Activated T-helper 1 cell treated with Interleukin-2 at 50 U/mL for 16 hours (primary cell): Measurements from ENCODE around the gene GDNF.
"Not testable (repeated sequence)": the region's sequence is repeated elsewhere in the genome, so short reads cannot be mapped to it uniquely, and the experiment has no call there.

Experiments
- DNase-seq: peaks from one replicate; pipeline ENCODE4 v3.0.0-alpha.2; 2020; ENCODE audit warnings: low read depth

GDNF gene, protein sequence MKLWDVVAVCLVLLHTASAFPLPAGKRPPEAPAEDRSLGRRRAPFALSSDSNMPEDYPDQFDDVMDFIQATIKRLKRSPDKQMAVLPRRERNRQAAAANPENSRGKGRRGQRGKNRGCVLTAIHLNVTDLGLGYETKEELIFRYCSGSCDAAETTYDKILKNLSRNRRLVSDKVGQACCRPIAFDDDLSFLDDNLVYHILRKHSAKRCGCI

GRCh38 chr5:37839407-37840052 lies at the start of gene GDNF:
Gene GDNF (minus strand): TSS chr5:37840041. CDS start chr5:37834796, 5,245 bp downstream.
- no peak for DNase-seq

GRCh38 chr5:37888476-37888875 lies 48.6 kb upstream of the GDNF start:
- no peak for DNase-seq

- DNase-seq: no peak
Observed at GRCh38 chr5:37886242-37886905, 46.5 kb upstream of the GDNF start.

DNA sequence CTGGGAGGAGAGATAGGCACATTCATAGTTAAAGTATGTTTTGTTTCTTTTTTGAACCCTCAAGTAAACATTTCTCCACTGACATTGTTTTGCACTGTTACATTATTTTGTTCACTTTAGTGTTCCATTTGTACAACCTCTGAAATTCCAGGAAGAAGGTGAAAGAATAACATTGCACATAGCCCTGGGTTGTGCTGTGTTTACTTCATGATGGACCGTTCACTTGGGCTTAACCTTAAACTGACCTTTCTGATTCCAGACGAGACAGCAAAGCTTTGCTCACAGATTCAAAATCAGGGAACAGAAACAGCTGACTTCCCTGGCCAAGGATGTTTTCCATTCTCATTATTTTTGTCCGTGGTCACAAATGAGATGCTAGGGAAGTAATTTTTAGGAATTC lies 42.8 kb upstream of the GDNF start:
- DNase-seq: no peak

DNA sequence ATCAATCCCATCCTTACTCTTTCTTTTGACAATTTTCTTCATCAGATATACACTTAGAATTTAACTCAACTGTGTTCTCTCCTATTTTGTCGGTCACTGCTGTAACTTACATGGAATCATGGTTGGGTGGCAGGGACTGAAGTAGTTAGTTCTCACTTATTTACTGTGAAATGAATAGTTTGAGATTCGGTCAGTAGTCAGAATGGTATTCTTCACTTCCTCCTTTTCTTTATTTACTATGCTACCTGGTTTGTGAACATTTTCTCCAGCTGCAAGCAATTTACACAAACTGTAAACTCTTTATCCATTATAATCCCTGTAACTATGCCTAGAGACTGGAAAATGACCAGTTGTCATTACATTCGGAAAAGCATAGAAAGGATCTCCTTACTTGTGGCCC lies 41.5 kb upstream of the GDNF start:
- no peak for DNase-seq

- DNase-seq: no peak
Observed at GRCh38 chr5:37876943-37877342, 37.1 kb upstream of the GDNF start.

DNA sequence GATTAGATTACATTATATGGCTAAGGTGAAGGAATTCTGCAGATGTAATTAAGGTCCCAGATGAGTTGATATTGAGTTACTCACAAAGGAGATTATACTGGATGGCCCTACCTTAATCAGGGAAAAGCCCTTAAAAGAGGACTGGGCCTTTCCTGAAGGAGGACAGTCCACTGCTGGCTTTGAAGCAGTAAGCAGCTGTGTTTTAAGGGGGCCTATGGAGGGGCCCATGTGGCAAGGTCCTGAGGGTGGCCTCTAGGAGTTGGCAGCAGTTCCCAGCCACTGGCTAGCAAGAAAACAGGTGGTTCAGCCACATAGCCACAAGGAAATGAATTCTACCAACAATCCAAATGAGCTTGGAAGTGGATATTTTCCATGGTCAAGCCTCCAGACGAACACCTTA lies 36.4 kb upstream of the GDNF start:
- DNase-seq: no peak

GRCh38 chr5:37875051-37875787 lies 35.4 kb upstream of the GDNF start:
- no peak for DNase-seq

DNA sequence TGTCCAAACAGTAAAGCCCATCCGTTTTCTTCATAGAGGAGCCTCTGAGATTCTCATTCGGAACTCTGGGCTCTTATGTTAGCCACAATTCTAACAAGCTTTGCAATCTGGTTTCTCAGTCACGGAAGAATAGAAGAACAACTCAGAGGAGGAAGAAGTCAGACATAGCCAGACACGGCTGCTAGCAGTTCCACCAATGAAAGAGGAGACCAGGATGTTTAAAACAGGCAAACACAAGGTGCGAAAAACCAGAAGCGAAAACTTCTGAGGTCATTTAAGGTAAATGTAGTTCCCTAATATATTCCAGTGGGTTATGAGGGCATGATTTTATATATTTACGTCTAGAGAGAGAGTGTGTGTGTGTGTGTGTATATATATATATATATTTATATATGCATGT lies 34.1 kb upstream of the GDNF start:
- no peak for DNase-seq

DNA sequence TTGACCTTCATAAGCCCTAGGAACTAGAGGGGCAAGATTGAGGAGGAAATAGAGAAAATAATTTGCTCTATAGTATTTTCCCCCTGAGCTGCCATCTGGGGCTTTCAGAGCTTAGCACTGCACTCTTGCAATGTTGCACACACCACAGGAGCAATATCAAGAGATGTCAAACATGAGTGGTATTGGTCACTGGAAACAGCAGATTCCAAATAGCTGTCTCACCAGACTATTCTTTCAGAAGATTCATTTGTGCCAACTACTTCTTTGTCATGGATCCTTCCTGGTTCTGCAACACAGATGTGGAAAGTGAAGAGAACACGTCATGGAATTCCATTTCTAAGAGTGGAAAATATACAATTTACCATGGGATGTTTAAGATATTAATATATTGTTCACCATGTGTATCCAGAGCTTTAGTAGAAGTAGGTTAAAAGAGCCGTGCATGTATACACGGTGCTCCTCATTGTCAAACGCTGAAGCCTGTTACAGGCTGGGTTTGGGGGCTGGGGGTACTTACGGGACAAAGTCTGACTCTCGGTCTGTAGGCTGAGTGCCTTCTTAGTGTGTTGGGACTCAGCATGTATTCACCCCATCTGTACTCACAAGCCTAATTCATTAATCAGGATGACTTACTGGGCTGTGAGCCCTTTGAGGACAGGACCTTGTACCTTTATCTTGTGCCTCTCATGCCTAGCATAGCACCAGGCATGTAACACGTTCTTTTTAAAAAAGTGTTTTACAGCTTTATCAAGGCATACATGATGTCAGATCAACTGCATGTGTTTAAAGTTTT lies 31.4 kb upstream of the GDNF start:
- DNase-seq: no peak

GRCh38 chr5:37869216-37869615 lies 29.4 kb upstream of the GDNF start:
- DNase-seq: no peak

DNA sequence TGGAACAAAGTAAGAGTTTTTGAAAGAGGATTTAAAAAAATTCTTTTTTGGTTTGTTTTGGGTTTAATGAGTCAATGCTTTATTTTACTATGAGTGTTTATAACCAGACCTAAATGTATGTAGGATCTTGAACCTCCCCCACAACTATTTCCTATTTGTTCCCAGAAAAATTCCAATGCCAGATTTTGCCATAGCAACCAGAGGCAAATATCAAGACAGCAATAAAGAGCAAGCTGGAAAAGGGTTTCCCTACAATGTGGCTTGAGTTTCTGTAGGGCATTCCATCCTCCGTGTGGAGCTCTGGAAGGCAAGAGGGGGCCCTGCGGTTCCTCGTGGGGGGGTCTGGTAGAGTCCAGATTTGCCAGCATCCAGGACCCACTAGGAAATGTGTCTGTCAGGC lies 27.8 kb upstream of the GDNF start:
- no peak for DNase-seq

- not testable (repeated sequence) for DNase-seq
Observed at GRCh38 chr5:37862907-37863306, 23.1 kb upstream of the GDNF start.

DNA sequence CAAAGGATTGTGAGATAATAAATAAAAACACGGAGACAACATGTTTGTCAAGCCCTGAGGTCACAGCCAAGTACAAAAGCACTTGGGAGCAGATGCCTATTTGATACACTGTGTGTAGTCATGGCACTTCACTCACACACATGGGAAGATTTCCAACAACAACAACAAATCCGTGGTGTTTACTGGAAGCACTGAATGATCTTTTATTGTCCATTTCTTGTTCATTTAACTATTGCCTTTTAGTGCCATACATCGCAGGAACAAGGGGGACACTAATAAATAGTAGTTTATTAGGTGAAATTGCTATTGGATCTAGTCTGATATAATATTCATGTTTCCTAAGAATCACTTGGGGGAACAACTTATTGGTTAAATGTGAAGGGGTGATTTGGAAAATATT lies 20.4 kb upstream of the GDNF start:
- DNase-seq: no peak

GRCh38 chr5:37859805-37860204 lies 20.0 kb upstream of the GDNF start:
- no peak for DNase-seq

GRCh38 chr5:37858250-37858649 lies 18.4 kb upstream of the GDNF start:
- no peak for DNase-seq

DNA sequence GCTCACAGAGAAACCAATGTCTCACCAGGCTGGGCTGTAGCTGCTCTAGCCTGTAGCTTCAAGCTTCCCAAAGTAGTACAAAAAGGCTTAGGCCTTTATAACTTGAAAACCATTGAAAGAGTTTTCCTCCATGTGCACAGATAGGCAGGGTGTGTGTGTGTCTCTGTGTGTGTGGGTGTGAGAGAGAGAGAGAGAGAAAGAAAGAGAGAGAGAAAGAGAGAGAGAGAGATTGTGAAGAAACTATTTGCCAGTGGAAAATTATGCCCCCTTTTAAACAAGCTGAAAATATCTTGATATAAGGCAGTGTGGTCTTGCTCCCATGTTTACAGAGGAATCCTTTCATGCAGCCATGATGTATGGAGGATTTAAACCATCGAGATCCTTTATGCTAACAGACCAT lies 17.9 kb upstream of the GDNF start:
- DNase-seq: no peak

DNA sequence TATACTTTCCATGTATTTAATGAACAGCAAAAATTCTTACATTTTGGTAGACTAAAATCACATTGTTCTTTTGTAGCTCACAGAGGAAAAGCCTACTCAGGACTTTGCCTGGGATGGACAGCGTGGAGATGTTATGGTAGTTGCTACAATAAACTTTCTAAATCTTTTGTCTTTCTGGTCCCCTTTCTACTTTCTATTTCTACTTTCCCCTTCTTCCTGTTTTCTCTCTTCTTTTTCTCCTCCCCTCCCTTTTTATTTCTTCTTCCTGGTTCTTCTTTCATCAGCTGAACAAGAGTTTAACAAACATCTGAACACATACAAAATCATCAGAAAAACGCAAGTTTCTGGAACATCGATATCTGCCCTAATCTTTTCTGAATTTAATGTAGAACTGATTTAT lies 15.6 kb upstream of the GDNF start:
- no peak for DNase-seq

DNA sequence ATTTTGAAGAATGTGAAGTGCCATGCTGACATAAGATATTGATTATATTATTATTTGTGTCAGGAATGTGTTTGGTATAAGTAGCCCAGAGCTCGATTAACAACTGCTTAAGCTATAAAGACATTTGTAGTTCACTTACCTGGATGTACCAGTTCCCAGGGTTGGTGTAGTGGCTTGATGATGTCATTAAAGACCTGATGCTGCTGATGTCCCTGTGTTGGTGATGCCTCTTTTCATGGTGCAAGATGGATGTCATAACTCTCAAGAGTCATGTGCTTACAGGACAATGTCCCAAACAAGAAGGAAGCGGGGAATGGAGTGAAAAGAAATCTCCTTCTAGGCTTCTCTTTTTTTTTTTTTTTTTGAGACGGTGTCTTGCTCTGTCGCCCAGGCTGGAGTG lies 11.5 kb upstream of the GDNF start:
- DNase-seq: no peak

GRCh38 chr5:37850226-37850865 lies 10.5 kb upstream of the GDNF start:
- DNase-seq: no peak

DNA sequence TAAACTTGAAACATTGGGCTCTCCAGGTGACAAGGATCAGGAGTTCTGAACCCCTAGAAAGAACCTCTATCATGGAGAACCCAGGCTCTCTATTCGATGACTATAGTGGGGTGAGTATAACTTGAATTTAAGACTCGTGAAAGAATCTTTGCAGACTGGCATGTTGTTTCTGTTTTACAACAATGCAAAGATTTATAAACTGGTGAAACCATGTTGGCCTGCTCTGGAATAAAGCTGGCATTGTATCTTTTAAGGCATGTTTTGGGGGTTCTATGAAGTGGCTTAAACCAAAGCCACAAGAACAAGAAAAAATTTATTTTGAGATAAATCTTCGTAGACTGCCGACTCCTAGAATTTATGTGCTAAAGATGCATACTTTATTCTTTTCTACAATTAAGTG lies 9.8 kb upstream of the GDNF start:
- DNase-seq: no peak

- no peak for DNase-seq
Observed at GRCh38 chr5:37847978-37848425, 8.2 kb upstream of the GDNF start.
